ENCODE measurements around the gene EIF3C.
"Not testable (repeated sequence)": the region's sequence is repeated elsewhere in the genome, so short reads cannot be mapped to it uniquely, and the experiment has no call there.

GRCh38 chr16:28700349-28700748 lies 10.9 kb upstream of the EIF3C start:
- not testable (repeated sequence) for TF ChIP-seq BHLHE40 (IDR thresholded peaks at IDR 0.05; ENCODE audit: borderline replicate concordance); CTBP1 (IDR thresholded peaks at IDR 0.05; ENCODE audit: borderline replicate concordance); ELF4 (IDR thresholded peaks at IDR 0.05)

All from HEK293T (cell line).